ENCODE measurements around the gene NNMT. TPM values are rescaled to one million over a fixed set of nuclear protein-coding genes. Genes with fewer than 3 reads are reported as not detected.

Gene NNMT
- total and polyA plus RNA-seq, 9 of the 15 experiments (the other 6 are each of a cell fraction or from before 2014, with no cell fraction given): 6.1 to 15.0 (median 11.2) TPM

- TF ChIP-seq ID3 (CRISPR knock-in tag; IDR thresholded peaks at IDR 0.05) (no peak), ID3 (tag; IDR thresholded peaks at IDR 0.05) (no peak), HCFC1 (IDR thresholded peaks at IDR 0.05; ENCODE audit: low read depth, low read length) (no peak)
Measured at GRCh38 chr11:114259551-114259983, 36.6 kb upstream of the NNMT start (continued).

GRCh38 chr11:114260077-114260476 lies 36.1 kb upstream of the NNMT start:
- H3K9me3 ChIP-seq (replicated peaks; ENCODE audit: control insufficient read depth, insufficient read depth, low read depth, low read length): no peaks in the 10 kb centered on the region
- H3K4me2 ChIP-seq (ENCODE audit: insufficient read depth, low read length): no peak overlapping the region
- H3K9ac ChIP-seq (ENCODE audit: insufficient read depth in 1 of 2, low read depth in 2 of 2, low read length in 2 of 2): no peak overlapping the region
- intact Hi-C loops (cut with micrococcal nuclease): loop anchor here (5.0 to 10.0 kb wide), 2 partner anchors 665 to 953 kb away; no protein-coding TSS in a partner anchor
- H3K27ac ChIP-seq (ENCODE audit: extremely low read depth, low read depth, low read length): no peak overlapping the region
- DNase-seq (ENCODE audit: extremely low read depth in 1 of 4, low spot score in 3 of 4): no peak
- no TSS peak for BruUV-seq (replicated peaks)
- H2AFZ ChIP-seq (ENCODE audit: low read depth, low read length): no peak overlapping the region
- H3K9me1 ChIP-seq (ENCODE audit: control insufficient read depth, insufficient read depth, low read length): peaks cover 3% of the 10 kb centered on the region
- in situ Hi-C loops (cut with MboI): loop anchor here (5.0 to 25.0 kb wide), 3 partner anchors 245 to 948 kb away; partner anchors contain the start of gene TTC12
- no peaks in the 10 kb centered on the region for H4K20me1 ChIP-seq (replicated peaks; ENCODE audit: control insufficient read depth, insufficient read depth, low read length)
- peaks cover 0 to under 1% of the 10 kb centered on the region in 2 experiments; a peak in 1 of 5 replicates for H3K27me3 ChIP-seq (ENCODE audit: control insufficient read depth in 2 of 2, insufficient read depth in 2 of 2, low read length in 2 of 2)
- FAIRE-seq: no peak
- TF ChIP-seq IRF2 (CRISPR knock-in tag; IDR thresholded peaks at IDR 0.05) (no peak), ZNF445 (CRISPR knock-in tag; IDR thresholded peaks at IDR 0.05; ENCODE audit: low read depth) (no peak), MLLT1 (IDR thresholded peaks at IDR 0.05) (no peak), ADNP (tag; IDR thresholded peaks at IDR 0.05) (no peak), TBL1XR1 (IDR thresholded peaks at IDR 0.05; ENCODE audit: low read length in 2 of 2) (no peak)
- no peaks in the 10 kb centered on the region for H3K79me2 ChIP-seq (ENCODE audit: control insufficient read depth, insufficient read depth, low read length)
- H3K36me3 ChIP-seq (ENCODE audit: control insufficient read depth, insufficient read depth, low read length): no peaks in the 10 kb centered on the region
- no peak overlapping the region for H3K4me3 ChIP-seq
- H3K4me1 ChIP-seq (replicated peaks in 1 of 2; ENCODE audit: control insufficient read depth in 2 of 2, insufficient read depth in 2 of 2, low read length in 2 of 2): peaks cover 14 to 22% of the 10 kb centered on the region in 2 experiments; a peak in 4 of 5 replicates
- CTCF ChIA-PET (ENCODE audit: low intra/inter-chr PET ratio): interaction anchor here (0.6 to 2.0 kb wide), 4 partner anchors 223 to 527 kb away, joined by 3 to 16 read pairs (median 3); no protein-coding TSS in a partner anchor
- no peak for ATAC-seq
- POLR2A ChIA-PET: no interaction called here
- 64% methylated on average over 6 of the region's 6 CpGs for WGBS (ENCODE audit: insufficient coverage, low coverage, missing lambda C conversion rate)

Data from K562 (cell line).